PC-3 (cell line): ENCODE results near the gene SRP14. TPM values are rescaled to one million over a fixed set of nuclear protein-coding genes. Genes with fewer than 3 reads are reported as not detected.

ENCODE experiments used
- ATAC-seq: fragments of 200-7000 bp; cut with Tn5 transposase; 2 replicates; pipeline ENCODE4 v1.9.1; 2020; ENCODE audit warnings: mild to moderate bottlenecking, moderate library complexity
- BruUV-seq: library from RNA; stranded (reverse); fragments of 400-500 nt; replicated peaks from 2 replicates; lab custom pipeline; 2021; lab: Mats Ljungman, UMichigan
- CTCF ChIA-PET: fragments of 300-600 bp; sonication (Branson Sonifier 250); formaldehyde crosslinking; loops from one replicate; lab custom pipeline; 2022; ENCODE audit warnings: antibody characterized with exemption; lab: Charles Lee
- POLR2A ChIA-PET: fragments of 300-600 bp; sonication (Branson Sonifier 250); formaldehyde crosslinking; loops from one replicate; lab custom pipeline; 2022; ENCODE audit warnings: antibody characterized with exemption; ENCODE audit not compliant: unreplicated experiment; lab: Charles Lee
- DNase-seq: peaks from one replicate; pipeline ENCODE4 v3.0.0-alpha.2; 2015
- H2AFZ ChIP-seq: fragments of 300-600 bp; sonication (generic); 2 replicates; pipeline ENCODE4 v1.6.0; 2016; ENCODE audit warnings: antibody characterized with exemption, low read length
- H3F3A ChIP-seq: fragments of 300-600 bp; sonication (generic); one replicate; pipeline ENCODE4 v1.6.0; 2017; ENCODE audit warnings: antibody characterized with exemption, low read length, control low read depth, mild to moderate bottlenecking; ENCODE audit not compliant: unreplicated experiment
- H3K27ac ChIP-seq: fragments of 300-600 bp; sonication (generic); 2 replicates; pipeline ENCODE4 v1.5.1; 2016; ENCODE audit warnings: mild to moderate bottlenecking, low read length
- H3K27me3 ChIP-seq: fragments of 300-600 bp; sonication (generic); 2 replicates; pipeline ENCODE4 v1.6.1; 2016; ENCODE audit warnings: low read length, mixed read lengths
- H3K36me3 ChIP-seq: fragments of 300-600 bp; sonication (generic); 2 replicates; pipeline ENCODE4 v1.6.1; 2016; ENCODE audit warnings: low read depth, mixed run types, low read length, mixed read lengths
- H3K4me1 ChIP-seq: fragments of 300-600 bp; sonication (generic); 2 replicates; pipeline ENCODE4 v1.5.1; 2016; ENCODE audit warnings: low read length; ENCODE audit not compliant: insufficient read depth
- H3K4me2 ChIP-seq: fragments of 300-600 bp; sonication (generic); 2 replicates; pipeline ENCODE4 v1.6.0; 2016; ENCODE audit warnings: low read length
- H3K4me3 ChIP-seq: fragments of 300-600 bp; sonication (generic); 2 replicates; pipeline ENCODE4 v1.5.1; 2016; ENCODE audit warnings: mild to moderate bottlenecking, low read length, mixed read lengths
- H3K79me2 ChIP-seq: fragments of 300-600 bp; sonication (generic); 2 replicates; pipeline ENCODE4 v1.6.1; 2017; ENCODE audit warnings: low read length, mixed read lengths
- H3K9ac ChIP-seq: fragments of 300-600 bp; sonication (generic); 2 replicates; pipeline ENCODE4 v1.6.0; 2016; ENCODE audit warnings: mild to moderate bottlenecking, low read length
- H3K9me2 ChIP-seq: fragments of 300-600 bp; sonication (generic); replicated peaks from 2 replicates; pipeline ENCODE4 v1.6.1; 2016; ENCODE audit warnings: mixed run types, low read length, mixed read lengths
- H3K9me3 ChIP-seq: fragments of 300-600 bp; sonication (generic); 2 replicates; pipeline ENCODE4 v1.6.1; 2016; ENCODE audit warnings: low read length, mixed read lengths
- H4K20me1 ChIP-seq: fragments of 300-600 bp; sonication (generic); 2 replicates; pipeline ENCODE4 v1.6.1; 2016; ENCODE audit warnings: low read length, mixed read lengths
- EZH2 ChIP-seq: fragments of 300-600 bp; sonication (generic); IDR thresholded peaks from one replicate; pipeline ENCODE4 v1.6.1; 2017; ENCODE audit warnings: antibody characterized with exemption, mild to moderate bottlenecking, low read length; ENCODE audit not compliant: unreplicated experiment
- EZH2phosphoT487 ChIP-seq: fragments of 300-600 bp; sonication (generic); IDR thresholded peaks from 2 replicates; pipeline ENCODE4 v1.6.1; 2018; ENCODE audit warnings: mild to moderate bottlenecking, antibody characterized with exemption, low read length, borderline replicate concordance
- intact Hi-C: fragments of 100-400 bp; cut with micrococcal nuclease; formaldehyde crosslinking; loops from 2 replicates; pipeline ENCODE4 v1.9.0; 2023
- total RNA-seq: library from RNA; depleted of rRNA; stranded (reverse); fragments of >200 nt; gene quantifications from 2 replicates; pipeline ENCODE4 v1.2.3, GENCODE V29; 2014
- TF ChIP-seq, protein P1 (sequence below): fragments of 300-600 bp; sonication (generic); conservative IDR thresholded peaks from 2 replicates; pipeline ENCODE4 v1.5.1; 2017; ENCODE audit warnings: antibody characterized with exemption, low read depth, mild to moderate bottlenecking, low read length

SRP14 gene
- total RNA-seq, 1 experiment from 2014 or later = 362 TPM

DNA sequence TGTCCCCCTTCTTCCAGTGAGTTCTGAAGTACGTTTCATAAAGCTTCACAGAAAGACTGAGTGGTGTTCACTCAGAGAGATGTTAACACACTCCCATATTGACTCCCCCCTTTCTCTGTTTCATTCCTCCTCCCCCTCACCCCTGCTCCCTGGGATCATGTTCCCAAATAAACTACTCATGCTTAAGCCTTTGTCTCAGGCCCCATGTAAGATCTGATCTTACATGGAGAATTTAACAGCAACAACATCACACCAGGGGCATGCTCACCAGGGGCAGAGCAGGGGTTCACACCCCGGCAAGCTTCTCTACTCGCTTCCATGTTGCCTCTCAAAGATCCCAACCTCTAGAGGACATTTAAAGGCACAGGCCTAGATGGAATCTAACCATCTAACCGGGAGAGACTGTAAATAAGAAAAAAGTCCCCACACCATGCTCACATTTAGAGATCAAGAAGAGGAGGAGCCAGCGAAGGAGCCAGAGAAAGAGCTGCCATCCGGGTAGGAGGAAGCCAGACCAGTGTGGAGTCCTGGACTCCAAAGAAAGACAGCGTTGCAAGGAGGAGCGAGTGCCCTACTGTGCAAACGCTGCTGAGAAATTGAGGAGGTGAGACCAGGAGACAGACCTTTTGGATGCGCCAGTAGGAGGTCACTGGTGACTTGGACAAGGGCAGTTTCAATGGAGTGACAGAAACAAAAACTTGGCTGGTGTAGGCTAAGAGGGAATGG is 21.4 kb upstream of the SRP14 start:
- Histone ChIP-seq H3K9me2 (no peaks in the 10 kb centered on the region), H4K20me1 (no peaks in the 10 kb centered on the region), H3K4me1 (peaks cover 41% of the 10 kb centered on the region), H3K9ac (no peak overlapping the region), H3K9me3 (no peaks in the 10 kb centered on the region), H3K27ac (no peak overlapping the region), H3K4me3 (no peak overlapping the region), H3K27me3 (no peaks in the 10 kb centered on the region), H3K79me2 (no peaks in the 10 kb centered on the region), H3F3A (no peaks in the 10 kb centered on the region), H3K4me2 (no peak overlapping the region), H2AFZ (no peak overlapping the region), H3K36me3 (no peaks in the 10 kb centered on the region)
- BruUV-seq = no TSS peak
- ChIA-PET POLR2A (interaction anchor here (0.7 kb wide), 1 partner anchor 41 kb away, joined by 3 read pairs; no protein-coding TSS in a partner anchor), CTCF (no interaction called here)
- intact Hi-C loops = no loop called here
- DNase-seq = no peak
- ATAC-seq = no peak
- TF ChIP-seq EZH2phosphoT487 = no peak

- Histone ChIP-seq H3K9ac (no peak overlapping the region), H3K79me2 (no peaks in the 10 kb centered on the region), H2AFZ (no peak overlapping the region), H4K20me1 (no peaks in the 10 kb centered on the region), H3K4me1 (peaks cover 42% of the 10 kb centered on the region), H3K9me2 (no peaks in the 10 kb centered on the region), H3K36me3 (no peaks in the 10 kb centered on the region), H3K4me2 (no peak overlapping the region), H3K27ac (no peak overlapping the region), H3K9me3 (no peaks in the 10 kb centered on the region), H3K27me3 (no peaks in the 10 kb centered on the region), H3F3A (no peaks in the 10 kb centered on the region), H3K4me3 (no peak overlapping the region)
- ATAC-seq = no peak
- no TSS peak for BruUV-seq
- ChIA-PET CTCF (no interaction called here), POLR2A (interaction anchor here (0.7 kb wide), 1 partner anchor 42 kb away, joined by 3 read pairs; no protein-coding TSS in a partner anchor)
- DNase-seq = no peak
- intact Hi-C loops = no loop called here
- TF ChIP-seq EZH2phosphoT487 = no peak
- TF ChIP-seq, protein P1, sequence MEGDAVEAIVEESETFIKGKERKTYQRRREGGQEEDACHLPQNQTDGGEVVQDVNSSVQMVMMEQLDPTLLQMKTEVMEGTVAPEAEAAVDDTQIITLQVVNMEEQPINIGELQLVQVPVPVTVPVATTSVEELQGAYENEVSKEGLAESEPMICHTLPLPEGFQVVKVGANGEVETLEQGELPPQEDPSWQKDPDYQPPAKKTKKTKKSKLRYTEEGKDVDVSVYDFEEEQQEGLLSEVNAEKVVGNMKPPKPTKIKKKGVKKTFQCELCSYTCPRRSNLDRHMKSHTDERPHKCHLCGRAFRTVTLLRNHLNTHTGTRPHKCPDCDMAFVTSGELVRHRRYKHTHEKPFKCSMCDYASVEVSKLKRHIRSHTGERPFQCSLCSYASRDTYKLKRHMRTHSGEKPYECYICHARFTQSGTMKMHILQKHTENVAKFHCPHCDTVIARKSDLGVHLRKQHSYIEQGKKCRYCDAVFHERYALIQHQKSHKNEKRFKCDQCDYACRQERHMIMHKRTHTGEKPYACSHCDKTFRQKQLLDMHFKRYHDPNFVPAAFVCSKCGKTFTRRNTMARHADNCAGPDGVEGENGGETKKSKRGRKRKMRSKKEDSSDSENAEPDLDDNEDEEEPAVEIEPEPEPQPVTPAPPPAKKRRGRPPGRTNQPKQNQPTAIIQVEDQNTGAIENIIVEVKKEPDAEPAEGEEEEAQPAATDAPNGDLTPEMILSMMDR = no peak
- no peak for TF ChIP-seq EZH2
These were observed 20.8 kb upstream of the SRP14 start for GRCh38 chr15:40059821-40060220.

- CTCF ChIA-PET = no interaction called here
- no peak for ATAC-seq
- Histone ChIP-seq H3K9me2 (no peaks in the 10 kb centered on the region), H3F3A (no peaks in the 10 kb centered on the region), H3K79me2 (no peaks in the 10 kb centered on the region), H3K4me3 (no peak overlapping the region), H3K27ac (no peak overlapping the region), H3K9me3 (no peaks in the 10 kb centered on the region), H2AFZ (no peak overlapping the region), H3K4me1 (peaks cover 37% of the 10 kb centered on the region), H3K27me3 (no peaks in the 10 kb centered on the region), H3K36me3 (no peaks in the 10 kb centered on the region), H4K20me1 (no peaks in the 10 kb centered on the region), H3K4me2 (no peak overlapping the region), H3K9ac (no peak overlapping the region)
- intact Hi-C loops = no loop called here
- BruUV-seq = no TSS peak
- POLR2A ChIA-PET = no interaction called here
- TF ChIP-seq EZH2phosphoT487 (no peak), EZH2 (no peak)
- TF ChIP-seq, protein P1 = no peak
- DNase-seq = peak; percentile 31
These were observed 19.6 kb upstream of the SRP14 start for GRCh38 chr15:40058476-40059140.
